Activated T-helper 1 cell treated with anti-CD3 and anti-CD28 coated beads, Interleukin-2, amount 50 U/mL, for 16 hours (primary cell): Measurements from ENCODE around the gene IFI6.
"Not testable (repeated sequence)": the region's sequence is repeated elsewhere in the genome, so short reads cannot be mapped to it uniquely, and the experiment has no call there.

Experiments
- DNase-seq, 2 donors: peaks; one replicate each; pipeline ENCODE4 v3.0.0-alpha.2; 2020; ENCODE audit warnings: low read depth in 1 of 2, low spot score in 1 of 2

The IFI6 gene, protein sequence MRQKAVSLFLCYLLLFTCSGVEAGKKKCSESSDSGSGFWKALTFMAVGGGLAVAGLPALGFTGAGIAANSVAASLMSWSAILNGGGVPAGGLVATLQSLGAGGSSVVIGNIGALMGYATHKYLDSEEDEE

DNA sequence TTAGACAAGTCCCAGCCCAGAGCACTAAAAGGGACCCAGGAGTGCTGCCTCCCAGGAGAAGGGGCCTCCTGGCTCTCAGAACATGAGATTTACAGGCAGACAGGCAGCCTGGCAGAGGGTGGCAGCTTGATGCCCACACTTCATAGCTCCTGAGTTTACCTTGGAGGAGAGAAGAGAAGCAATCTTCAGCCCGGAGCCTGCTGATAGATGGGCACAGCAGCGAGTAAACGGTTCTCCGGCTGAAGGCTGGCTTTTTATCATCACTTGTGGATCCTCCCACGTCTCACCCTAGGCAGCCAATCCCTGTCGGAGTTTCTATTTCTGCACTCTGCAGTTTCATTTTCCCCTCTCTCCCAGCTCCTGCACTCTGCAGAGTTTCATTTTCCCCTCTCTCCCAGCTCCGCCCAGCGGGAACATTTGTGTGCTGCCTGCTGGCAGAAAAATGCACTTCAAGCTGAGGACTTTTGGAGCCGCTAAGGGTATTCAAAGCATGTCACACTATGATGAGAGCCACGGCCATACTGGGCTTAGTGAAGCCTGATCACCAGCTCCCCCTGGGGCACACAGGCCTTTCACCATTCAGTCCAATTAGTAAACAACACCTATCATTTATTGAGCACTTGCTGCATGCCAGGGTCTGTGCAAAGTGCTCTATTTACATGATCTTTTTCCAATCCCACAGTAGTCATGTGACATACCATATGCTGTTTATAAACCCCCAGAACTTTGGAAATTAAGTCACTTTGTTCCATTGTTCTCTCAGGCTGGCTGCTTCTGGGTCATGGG, at the start of gene IFI6:
Gene IFI6, minus strand, starts transcription at position 229 of the 786 bp plus-strand sequence. CDS start 2,878 bp downstream, outside the sequence.
- DNase-seq, result peak; percentile 35 to 62

DNA sequence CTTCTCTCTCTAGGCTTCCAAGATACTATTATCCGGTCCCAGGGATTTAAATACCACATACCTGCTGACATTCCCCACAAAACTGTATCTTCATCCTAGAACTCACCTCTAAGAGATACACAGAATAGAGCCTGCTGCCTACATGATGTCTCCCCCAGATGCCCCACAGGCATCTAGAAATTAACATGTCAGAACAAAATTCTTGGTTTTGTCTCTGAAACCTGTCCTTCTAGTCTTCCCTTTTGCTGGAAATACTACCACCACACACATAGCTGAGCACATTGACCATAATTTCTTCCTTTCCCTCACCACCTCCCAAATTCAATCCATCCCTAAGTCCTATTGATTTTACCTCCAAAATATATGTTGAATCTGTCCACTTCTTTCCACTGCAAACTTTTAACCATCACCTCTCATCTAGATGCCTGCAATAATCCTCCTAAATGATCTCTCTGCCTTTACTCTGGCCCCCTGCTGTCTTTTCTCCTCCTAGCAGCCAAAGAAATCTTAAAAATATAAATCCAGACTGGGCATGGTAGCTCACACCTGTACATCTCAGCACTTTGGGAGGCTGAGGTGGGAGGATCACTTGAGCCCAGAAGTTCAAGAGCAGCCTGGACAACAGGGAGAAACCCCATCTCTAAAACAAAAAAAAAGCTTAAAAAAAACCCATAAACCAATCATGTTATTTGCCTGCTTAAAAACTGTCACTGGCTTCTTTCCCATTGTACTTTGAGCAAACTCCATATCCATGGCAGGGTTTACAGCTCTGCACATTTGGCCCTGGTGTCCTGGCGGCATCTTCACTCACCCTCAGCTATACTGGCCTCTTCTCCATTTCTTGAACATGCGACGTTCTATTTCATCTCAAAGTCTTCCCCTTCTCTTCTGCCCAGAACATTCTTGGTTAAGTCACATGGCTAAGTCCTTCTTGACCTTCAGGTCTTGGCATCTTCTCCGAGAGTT, 47.6 kb upstream of the IFI6 start:
- no peak for DNase-seq

DNA sequence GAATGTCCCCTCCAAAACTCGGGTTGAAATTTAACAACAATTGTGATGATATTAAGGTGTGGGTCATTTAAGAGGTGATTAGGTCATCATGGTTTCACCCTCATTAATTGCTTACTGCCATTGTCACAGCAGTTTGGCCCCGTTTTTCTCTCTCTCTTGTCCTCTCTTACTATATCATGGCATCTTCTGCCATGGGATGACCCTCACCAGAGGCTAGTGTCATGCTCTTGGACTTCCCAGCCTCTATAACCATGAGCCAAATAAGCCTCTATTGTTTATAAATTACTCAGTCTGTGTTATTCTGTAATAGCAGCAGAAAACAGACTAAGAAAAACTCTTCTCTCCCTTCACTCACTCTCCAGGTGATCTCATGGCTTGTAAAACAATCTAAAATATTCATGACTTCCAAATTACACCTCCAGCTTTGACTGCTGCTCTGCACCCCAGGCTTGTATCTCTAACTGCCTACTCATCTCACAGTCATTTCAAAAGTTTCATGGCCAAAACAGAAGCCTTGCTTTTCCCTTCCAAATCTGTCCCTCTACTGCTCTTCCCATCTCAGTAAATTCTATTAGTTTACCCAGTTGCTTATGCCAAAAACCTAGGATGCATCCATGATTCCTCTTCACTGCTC, 44.4 kb upstream of the IFI6 start:
- DNase-seq, result no peak

DNA sequence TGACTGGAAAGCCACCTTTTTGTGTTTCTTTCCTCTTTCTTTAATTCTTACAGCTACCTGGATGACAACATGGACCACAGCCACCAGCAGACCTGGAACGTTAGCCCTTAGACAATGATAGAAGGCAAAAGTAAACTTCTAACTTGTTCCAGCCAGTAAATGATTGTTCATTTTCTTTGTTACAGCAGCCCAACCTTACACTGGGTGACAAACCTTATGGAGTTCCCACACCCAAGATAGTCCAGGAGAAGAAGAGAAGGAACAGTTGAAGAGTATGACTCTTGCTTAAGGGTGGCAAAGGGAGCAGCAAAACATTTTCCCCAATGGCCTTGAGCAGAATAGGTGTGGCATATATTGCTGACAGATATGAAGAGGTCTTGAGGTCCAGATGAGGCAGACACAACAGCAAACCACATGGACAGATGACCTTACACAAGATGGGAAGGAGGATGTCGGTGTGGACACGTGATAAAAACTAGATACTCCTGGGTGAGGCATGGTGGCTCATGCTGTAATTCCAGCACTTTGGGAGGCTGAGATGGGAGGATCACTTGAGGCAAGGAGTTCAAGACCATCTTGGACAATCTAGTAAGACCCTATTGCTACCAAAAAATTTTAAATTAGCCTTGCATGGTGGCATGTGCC, 42.0 kb upstream of the IFI6 start:
- DNase-seq, result no peak

DNA sequence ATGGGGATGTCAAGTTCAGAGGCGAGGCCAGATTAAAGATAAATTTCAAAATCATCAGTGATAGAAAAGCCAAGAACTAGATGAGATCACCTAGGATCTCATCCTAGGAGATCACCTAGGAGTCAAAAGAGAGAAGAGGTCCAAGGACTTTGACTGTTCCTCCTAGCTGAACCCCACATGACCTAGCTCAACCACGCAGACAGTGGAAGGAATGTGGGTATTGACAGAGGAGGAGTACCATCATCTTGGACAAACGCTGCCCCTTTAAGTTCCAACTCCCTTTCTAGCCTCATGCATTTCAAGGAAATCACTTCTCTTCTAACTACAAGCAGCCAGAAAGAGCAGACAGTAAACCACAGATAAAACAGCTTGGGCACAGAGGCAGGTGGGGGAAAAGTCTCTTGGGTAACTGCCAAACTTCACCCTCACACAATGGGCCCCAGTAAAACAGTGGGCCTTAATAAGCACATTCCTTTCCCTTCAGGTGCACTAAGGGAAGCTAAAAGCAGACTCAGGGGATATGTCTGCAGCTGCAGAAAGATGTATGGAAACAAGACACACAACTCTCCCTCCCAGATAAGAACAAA, 41.2 kb upstream of the IFI6 start:
- DNase-seq, result no peak

DNA sequence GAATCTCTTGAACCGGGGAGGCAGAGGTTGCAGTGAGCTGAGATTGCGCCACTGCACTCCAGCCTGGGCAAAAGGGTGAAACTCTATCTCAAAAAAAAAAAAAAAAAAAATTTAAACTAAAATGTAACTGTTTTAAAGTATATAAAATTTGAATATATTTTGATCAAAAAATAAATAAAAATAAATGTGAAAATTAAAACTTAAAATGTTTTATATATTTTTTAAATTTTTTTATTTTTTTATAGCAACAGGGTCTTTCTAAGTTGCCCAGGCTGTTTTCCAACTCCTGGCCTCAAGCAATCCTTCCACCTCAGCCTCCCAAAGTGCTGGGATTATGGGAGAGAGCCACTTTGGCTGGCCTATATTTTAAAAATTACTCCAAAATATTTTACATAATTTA, 38.6 kb upstream of the IFI6 start:
- no peak for DNase-seq

DNA sequence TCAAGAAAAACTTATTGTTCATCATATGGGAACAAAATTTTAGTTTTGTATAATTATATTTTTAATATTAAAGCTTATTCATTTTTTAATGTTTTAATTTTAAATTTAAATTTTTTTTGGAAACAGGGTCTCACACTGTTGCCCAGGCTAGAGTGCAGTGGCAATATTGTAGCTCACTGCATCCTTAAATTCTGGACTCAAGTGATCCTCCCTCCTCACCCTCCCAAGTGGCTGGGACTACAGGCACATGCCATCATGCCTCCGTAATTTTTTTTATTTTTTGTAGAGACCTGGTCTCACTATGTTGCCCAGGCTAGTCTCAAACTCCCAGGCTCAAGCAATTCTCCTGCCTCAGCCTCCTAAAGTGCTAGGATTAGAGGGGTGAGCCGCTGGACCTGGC, 33.6 kb upstream of the IFI6 start:
- no peak for DNase-seq

DNA sequence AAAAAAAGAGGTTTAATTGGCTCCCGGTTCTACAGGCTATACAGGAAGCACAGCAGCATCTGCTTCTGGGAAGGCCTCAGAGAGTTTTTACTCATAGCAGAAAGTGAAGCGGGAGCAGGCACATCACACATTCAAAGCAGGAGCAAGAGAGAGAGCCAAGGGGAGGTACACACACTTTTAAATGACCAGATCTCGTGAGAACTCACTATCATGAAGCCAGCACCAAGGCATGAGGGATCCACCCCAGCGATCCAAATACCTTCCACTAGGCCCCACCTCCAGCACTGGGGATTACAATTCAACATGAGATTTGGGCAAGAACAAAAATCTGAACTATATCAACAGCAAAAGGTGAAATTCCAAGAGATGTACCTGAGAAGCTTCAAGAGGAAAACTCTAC, 33.0 kb upstream of the IFI6 start:
- no peak for DNase-seq

DNA sequence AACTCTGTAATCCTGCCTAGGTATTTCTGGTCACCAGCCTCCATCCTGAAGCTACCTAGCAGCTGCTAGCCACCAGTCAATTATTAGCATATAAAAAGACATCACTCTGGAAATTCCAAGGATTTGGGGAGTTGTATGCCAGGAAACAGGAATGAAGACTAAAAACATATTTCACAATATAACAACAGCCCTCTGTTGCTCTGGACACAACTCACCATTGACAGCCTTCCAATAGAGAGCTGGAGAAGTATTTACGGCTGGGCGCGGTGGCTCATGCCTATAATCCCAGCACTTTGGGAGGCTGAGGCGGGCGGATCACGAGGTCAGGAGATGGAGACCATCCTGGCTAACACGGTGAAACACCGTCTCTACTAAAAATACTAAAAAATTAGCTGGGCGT, 24.8 kb upstream of the IFI6 start:
- not testable (repeated sequence) for DNase-seq

DNA sequence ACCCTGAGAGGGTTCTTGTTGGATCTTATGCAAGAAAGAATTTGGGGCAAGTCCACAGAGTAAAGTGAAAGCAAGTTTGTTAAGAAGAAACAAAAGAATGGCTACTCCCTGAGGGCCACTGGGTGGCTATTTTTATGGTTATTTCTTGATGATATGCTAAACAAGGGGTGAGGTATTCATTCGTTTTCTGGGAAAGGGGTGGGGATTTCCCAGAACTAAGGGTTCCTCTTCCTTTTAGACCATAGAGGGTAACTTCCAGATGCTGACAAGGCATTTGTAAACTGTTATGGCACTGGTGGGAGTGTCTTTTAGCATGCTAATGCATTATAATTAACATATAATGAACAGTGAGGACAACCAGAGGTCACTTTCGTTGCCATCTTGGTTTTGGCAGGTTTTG, 18.2 kb upstream of the IFI6 start:
- DNase-seq, result no peak

DNA sequence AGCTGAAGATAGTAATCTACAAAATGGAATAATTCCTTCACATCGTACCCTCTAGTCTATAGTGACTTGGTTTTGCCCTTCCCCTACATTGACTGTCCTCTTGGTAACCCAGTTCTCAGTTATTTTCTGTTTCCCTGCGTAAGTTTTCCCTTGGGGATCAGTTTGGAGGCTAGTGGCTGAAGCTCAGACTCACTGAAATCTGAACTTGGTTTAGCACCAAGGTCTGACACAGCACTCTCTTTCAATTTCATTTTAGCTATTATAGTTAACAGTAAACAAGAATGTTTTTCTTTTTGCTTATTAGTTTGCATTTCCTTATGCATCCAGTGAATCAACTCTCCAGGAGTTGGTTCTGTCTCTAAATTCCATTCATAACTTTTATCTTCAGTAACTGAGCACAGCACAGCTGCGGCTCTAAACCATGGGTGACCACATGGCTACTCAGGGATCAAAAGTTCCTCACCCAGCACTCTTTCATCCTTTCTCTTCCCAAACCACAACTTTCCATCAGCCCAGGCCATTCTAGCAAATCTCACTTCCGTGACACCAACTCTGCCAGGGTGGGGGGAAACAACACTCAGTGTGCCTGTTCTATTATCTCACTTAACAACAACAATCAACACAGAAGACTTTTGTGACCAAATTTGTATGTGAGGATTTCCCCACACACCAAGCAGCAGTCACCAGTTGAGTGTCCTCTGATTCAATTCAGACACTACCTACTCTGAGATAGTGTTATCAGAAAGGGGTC, 17.6 kb upstream of the IFI6 start:
- no peak for DNase-seq

DNA sequence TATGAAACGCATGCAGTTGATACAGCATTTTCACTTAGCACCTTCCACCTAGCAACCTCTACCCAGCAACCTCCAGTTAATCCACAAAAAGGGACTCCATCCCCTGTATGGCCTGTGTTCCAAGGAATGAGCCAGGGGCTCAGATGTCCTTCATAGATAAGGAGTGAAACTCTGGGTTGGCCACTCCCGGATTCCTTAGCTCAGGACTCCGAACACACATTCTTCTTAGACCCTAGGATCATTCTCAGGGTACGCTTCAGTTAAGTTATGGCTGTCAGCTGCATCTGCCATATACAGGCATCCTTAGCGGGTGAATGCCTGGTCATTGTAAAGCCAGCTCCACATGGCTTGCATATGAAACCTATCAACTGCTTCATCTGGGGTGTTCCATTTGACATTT, 15.9 kb upstream of the IFI6 start:
- no peak for DNase-seq

DNA sequence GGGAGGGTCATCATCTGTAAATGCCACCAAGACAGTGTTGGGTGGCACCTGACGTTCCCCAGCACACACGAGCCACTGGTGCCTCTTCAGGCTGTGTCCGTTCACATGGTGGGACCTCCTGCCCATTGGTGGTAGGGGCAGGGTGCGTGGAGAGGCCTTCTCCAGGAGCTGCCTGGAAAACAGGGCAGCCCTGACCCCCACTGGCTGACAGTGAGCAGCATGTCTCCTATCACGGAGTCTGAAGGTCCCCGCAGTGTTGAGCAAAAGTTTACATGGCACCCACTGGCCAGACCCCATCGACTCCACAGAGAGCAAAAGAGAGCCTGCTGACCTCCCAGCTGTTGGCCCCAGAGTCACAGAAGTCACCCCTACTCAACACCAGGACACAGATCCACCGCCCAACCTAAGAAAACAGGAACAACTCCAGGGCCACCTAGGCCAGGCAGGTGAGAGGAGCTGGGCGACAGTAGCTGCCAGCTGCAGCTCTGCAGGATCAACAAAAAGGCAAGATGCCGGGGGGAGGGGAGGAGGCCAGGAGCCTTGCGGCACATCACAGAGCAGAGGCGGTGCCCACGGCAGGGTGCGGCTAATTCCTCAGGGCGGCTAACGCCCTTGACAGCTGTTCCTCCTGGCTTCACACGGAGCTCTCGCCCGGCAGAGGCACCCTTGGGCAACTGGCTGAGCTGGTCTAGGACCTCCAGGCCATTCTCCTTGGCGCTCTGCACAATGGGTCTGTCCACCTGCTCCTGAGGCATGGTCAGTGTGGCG, 14.4 kb upstream of the IFI6 start:
- DNase-seq, result no peak

DNA sequence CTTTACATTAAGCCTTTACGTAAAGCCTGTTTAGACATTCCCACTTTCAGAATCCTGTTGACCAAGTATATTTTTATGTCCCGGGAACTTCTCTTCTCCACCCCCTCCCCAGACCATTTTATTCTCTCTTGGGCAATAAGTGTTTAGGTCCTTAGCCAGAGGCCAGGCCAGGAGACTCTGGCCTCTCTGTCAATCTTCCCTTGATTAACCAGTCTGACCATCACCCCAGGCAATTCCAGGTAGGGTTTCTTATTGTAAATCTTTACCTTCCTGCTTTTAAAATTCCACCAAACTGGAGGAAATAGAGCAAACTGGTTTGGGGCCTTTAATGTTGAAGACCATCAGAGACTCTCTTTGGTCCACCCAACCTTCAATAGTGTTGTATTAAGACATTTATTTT, 12.2 kb upstream of the IFI6 start:
- no peak for DNase-seq

DNA sequence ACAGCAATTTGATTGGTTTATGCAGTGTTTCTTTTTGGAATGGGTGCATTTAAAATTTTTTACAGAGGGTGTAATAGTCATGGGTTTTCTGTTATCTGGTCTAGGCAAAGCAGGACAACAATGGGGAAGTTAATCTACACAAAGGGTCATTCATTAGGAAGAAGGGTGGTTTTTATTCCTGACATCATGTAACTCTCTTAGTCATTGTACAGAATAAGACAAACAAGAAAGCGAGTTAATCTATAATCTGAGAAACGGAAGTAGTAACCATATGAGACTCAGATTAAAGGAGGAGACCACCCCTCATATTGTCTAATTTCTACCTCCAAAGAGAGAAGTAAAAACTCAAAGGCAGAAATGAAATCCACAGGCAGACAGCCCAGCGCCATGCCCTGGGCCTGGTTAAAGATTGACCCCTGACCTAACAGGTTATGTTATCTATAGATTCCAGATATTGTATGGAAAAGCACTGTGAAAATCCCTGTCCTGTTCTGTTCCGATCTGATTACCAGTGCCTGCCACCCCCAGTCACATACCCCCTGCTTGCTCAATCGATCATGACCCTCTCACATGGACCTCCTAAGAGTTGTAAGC, 10.5 kb upstream of the IFI6 start:
- no peak for DNase-seq

DNA sequence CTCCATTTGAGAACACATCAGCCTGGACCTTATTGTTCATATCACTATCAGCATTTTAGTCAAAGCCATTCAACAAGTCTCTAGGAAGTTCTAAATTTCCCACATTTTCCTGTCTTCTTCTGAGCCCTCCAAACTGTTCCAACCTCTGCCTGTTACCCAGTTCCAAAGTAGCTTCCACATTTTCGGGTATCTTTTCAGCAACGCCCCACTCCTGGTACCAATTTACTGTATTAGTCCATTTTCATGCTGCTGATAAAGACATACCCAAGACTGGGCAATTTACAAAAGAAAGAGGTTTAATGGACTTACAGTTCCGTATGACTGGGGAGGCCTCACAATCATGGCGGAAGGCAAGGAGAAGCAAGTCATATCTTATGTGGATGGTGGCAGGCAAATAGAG, 9.6 kb upstream of the IFI6 start:
- DNase-seq, result not testable (repeated sequence)

DNA sequence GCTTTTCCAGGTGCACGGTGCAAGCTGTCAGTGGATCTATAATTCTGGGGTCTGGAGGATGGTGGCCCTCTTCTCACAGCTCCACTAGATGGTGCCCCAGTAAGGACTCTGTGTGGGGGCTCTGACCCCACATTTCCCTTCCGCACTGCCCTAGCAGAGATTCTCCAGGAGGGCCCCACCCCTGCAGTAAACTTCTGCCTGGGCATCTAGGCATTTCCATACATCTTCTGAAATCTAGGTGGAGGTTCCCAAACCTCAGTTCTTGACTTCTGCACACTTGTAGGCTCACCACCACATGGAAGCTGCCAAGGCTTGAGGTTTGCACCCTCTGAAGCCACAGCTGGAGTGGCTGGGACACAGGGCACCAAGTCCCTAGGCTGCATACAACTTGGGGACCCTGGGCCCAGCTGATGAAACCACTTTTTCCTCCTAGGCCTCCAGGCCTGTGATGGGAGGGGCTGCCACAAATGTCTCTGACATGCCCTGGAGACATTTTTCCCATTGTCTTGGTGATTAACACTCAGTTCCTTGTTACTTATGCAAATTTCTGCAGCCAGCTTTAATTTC, 8.3 kb upstream of the IFI6 start:
- DNase-seq, result not testable (repeated sequence)

DNA sequence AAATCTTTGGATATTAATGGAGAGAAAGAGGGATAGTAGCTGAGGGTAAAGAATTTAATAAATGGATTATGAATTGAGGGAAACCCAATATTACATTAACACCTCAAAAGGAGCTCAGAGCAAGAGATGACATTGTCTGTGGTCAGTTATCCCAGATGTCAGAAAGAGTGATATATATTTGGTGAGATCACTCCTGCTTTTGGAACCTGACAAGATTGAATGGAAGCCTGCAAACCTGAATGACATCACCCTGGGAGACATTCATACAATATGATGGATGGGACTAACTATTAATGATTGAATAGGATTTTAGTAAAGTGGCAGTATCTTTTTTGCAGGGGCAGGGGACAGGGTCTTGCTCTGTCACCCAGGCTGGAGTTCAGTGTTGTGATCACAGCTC, 6.8 kb upstream of the IFI6 start:
- no peak for DNase-seq
